ENCODE measurements around the gene WDR7.

The WDR7 gene

GRCh38 chr18:56953428-56954198, 302.5 kb downstream of the WDR7 start:
- no peak for DNase-seq

- DNase-seq, result no peak
Observed at GRCh38 chr18:56955490-56955889, 304.3 kb downstream of the WDR7 start.

- no peak for DNase-seq
Observed at GRCh38 chr18:56959120-56959519, 308.0 kb downstream of the WDR7 start.

- DNase-seq, result no peak
Observed at GRCh38 chr18:56962322-56962721, 311.2 kb downstream of the WDR7 start.

GRCh38 chr18:56967035-56967434, 315.9 kb downstream of the WDR7 start:
- no peak for DNase-seq

- no peak for DNase-seq
Observed at GRCh38 chr18:56973487-56973886, 322.3 kb downstream of the WDR7 start.

- no peak for DNase-seq
Observed at GRCh38 chr18:56974141-56974540, 323.0 kb downstream of the WDR7 start.

GRCh38 chr18:56975276-56975675, 324.1 kb downstream of the WDR7 start:
- no peak for DNase-seq

GRCh38 chr18:56977309-56977708, 326.1 kb downstream of the WDR7 start:
- no peak for DNase-seq

- no peak for DNase-seq
Observed at GRCh38 chr18:56977771-56978170, 326.6 kb downstream of the WDR7 start.

GRCh38 chr18:56980151-56980550, 329.0 kb downstream of the WDR7 start:
- DNase-seq, result no peak

- no peak for DNase-seq
Observed at GRCh38 chr18:56982766-56983165, 331.6 kb downstream of the WDR7 start.

- DNase-seq, result no peak
Observed at GRCh38 chr18:56983275-56983992, 332.3 kb downstream of the WDR7 start.

- DNase-seq, result no peak
Observed at GRCh38 chr18:56984731-56985130, 333.6 kb downstream of the WDR7 start.

- no peak for DNase-seq
Observed at GRCh38 chr18:56986829-56987228, 335.7 kb downstream of the WDR7 start.

GRCh38 chr18:56987236-56987635, 336.1 kb downstream of the WDR7 start:
- no peak for DNase-seq

- no peak for DNase-seq
Observed at GRCh38 chr18:56988022-56988421, 336.9 kb downstream of the WDR7 start.

GRCh38 chr18:56990678-56991077, 339.5 kb downstream of the WDR7 start:
- no peak for DNase-seq

GRCh38 chr18:56992777-56993176, 341.6 kb downstream of the WDR7 start:
- no peak for DNase-seq

GRCh38 chr18:56995579-56996188, 344.5 kb downstream of the WDR7 start:
- DNase-seq, result no peak

GRCh38 chr18:56997200-56997599, 346.0 kb downstream of the WDR7 start:
- no peak for DNase-seq

- no peak for DNase-seq
Observed at GRCh38 chr18:56999823-57000222, 348.7 kb downstream of the WDR7 start.

- no peak for DNase-seq
Observed at GRCh38 chr18:57002627-57003026, 351.5 kb downstream of the WDR7 start.

- DNase-seq, result no peak
Observed at GRCh38 chr18:57003342-57003741, 352.2 kb downstream of the WDR7 start.

Measured in CD4-positive, alpha-beta T cell treated with Interleukin-4 for 4 hours (primary cell).